HCT116 (cell line): ENCODE data around the gene TIMM44. TPM values are rescaled to one million over a fixed set of nuclear protein-coding genes. Genes with fewer than 3 reads are reported as not detected.

Source experiments
- ATAC-seq: fragments of 200-7000 bp; cut with Tn5 transposase; 2 replicates; pipeline ENCODE4 v1.9.1; 2020; ENCODE audit warnings: mild to moderate bottlenecking, moderate library complexity
- BruUV-seq: library from RNA; stranded (reverse); fragments of 400-500 nt; replicated peaks from 2 replicates; lab custom pipeline; 2021; lab: Mats Ljungman, UMichigan
- CTCF ChIA-PET: fragments of 300-600 bp; sonication (Branson Sonifier 250); formaldehyde crosslinking; loops from one replicate; lab custom pipeline; 2021; ENCODE audit warnings: antibody characterized with exemption; lab: Charles Lee
- POLR2A ChIA-PET: fragments of 300-600, 350-600 bp; sonication (Branson Sonifier 250); formaldehyde crosslinking; loops from one replicate; lab custom pipeline; 2021; ENCODE audit warnings: antibody characterized with exemption; lab: Charles Lee
- RAD21 ChIA-PET, 2 experiments: fragments of 300-600 bp; sonication (Branson Sonifier 250); formaldehyde crosslinking; loops; one replicate each; lab custom pipeline; 2023; ENCODE audit warnings: low total read pairs in 2 of 2; ENCODE audit not compliant: uncharacterized antibody in 2 of 2, unreplicated experiment in 2 of 2, low non-redundant PET in 1 of 2; lab: Charles Lee
- DNase-seq: peaks from one replicate; pipeline ENCODE4 v3.0.0-alpha.2; 2010; ENCODE audit warnings: low read depth, low spot score
- H2AFZ ChIP-seq: fragments of 200-600 bp; shearing (Covaris generic), sonication (generic); 2 replicates; pipeline ENCODE4 v1.6.1; 2017; ENCODE audit warnings: low read depth, mixed run types, mixed read lengths, antibody characterized with exemption, low read length; ENCODE audit not compliant: poor library complexity, severe bottlenecking
- H3K27ac ChIP-seq: 2 replicates; pipeline ENCODE4 v1.5.1; 2012; ENCODE audit warnings: low read depth, low read length
- H3K27me3 ChIP-seq: fragments of 200-600 bp; sonication (generic); 2 replicates; pipeline ENCODE4 v1.6.1; 2016; ENCODE audit warnings: mixed run types, low read length, mixed read lengths; ENCODE audit not compliant: insufficient read depth
- H3K36me3 ChIP-seq, 2 experiments: fragments of 200-500 bp in 1 of 2; fragments of 200-600 bp in 1 of 2; sonication (Bioruptor generic) in 1 of 2; sonication (generic) in 1 of 2; 2 replicates each; pipeline versions ENCODE4 v1.5.1 to v1.6.1; 2014 to 2016; ENCODE audit warnings: low read length in 2 of 2, inconsistent platforms in 1 of 2, mixed read lengths in 1 of 2, mixed run types in 1 of 2; ENCODE audit not compliant: insufficient read depth in 2 of 2, control insufficient read depth in 1 of 2
- H3K4me1 ChIP-seq, 2 experiments: fragments of 200-600 bp in 1 of 2; sonication (generic) in 1 of 2; 2 replicates each; pipeline versions ENCODE4 v1.5.1 to v1.6.1; 2012 to 2017; ENCODE audit warnings: low read length in 2 of 2, inconsistent platforms in 1 of 2, mild to moderate bottlenecking in 1 of 2, mixed read lengths in 1 of 2, mixed run types in 1 of 2, moderate library complexity in 1 of 2; ENCODE audit not compliant: insufficient read depth in 2 of 2, control insufficient read depth in 1 of 2
- H3K4me2 ChIP-seq: fragments of 200-600 bp; sonication (generic); 2 replicates; pipeline ENCODE4 v1.6.1; 2017; ENCODE audit warnings: mixed run types, low read length, mixed read lengths
- H3K4me3 ChIP-seq, 2 experiments: fragments of 200-600 bp in 1 of 2; sonication (generic) in 1 of 2; replicated peaks in 1 of 2; 2 replicates each; pipeline ENCODE4 v1.5.1; 2011 to 2016; ENCODE audit warnings: low read length in 2 of 2, control low read depth in 1 of 2, low read depth in 1 of 2, mild to moderate bottlenecking in 1 of 2, mixed read lengths in 1 of 2, mixed run types in 1 of 2
- H3K79me2 ChIP-seq: fragments of 200-600 bp; sonication (generic); 2 replicates; pipeline ENCODE4 v1.6.1; 2017; ENCODE audit warnings: mild to moderate bottlenecking, mixed run types, low read length, moderate library complexity, mixed read lengths; ENCODE audit not compliant: insufficient read depth
- H3K9ac ChIP-seq: fragments of 200-600 bp; sonication (generic); 2 replicates; pipeline ENCODE4 v1.6.1; 2016; ENCODE audit warnings: low read length, mixed read lengths
- H3K9me2 ChIP-seq: fragments of 200-600 bp; sonication (generic), shearing (Covaris generic); 2 replicates; pipeline ENCODE4 v1.6.1; 2017; ENCODE audit warnings: mixed run types, mild to moderate bottlenecking, moderate library complexity; ENCODE audit not compliant: insufficient read depth
- H3K9me3 ChIP-seq, 2 experiments: fragments of 200-500 bp in 1 of 2; fragments of 200-600 bp in 1 of 2; sonication (Bioruptor generic) in 1 of 2; sonication (generic) in 1 of 2; 2 replicates each; pipeline ENCODE4 v1.6.1; 2014 to 2017; ENCODE audit warnings: low read length in 2 of 2, mixed read lengths in 2 of 2, inconsistent platforms in 1 of 2, low read depth in 1 of 2, mild to moderate bottlenecking in 1 of 2, mixed run types in 1 of 2, moderate library complexity in 1 of 2; ENCODE audit not compliant: control insufficient read depth in 1 of 2, insufficient read depth in 1 of 2
- H4K20me1 ChIP-seq: fragments of 200-600 bp; sonication (generic), shearing (Covaris generic); 2 replicates; pipeline ENCODE4 v1.6.1; 2017; ENCODE audit warnings: mixed run types, mild to moderate bottlenecking, moderate library complexity; ENCODE audit not compliant: insufficient read depth
- EGR1 ChIP-seq: IDR thresholded peaks from 2 replicates; pipeline ENCODE4 v1.6.1; 2012; ENCODE audit warnings: low read depth
- ELF1 ChIP-seq: IDR thresholded peaks from 2 replicates; pipeline ENCODE4 v1.6.1; 2012; ENCODE audit warnings: low read depth, borderline replicate concordance
- EZH2 ChIP-seq: fragments of 200-600 bp; sonication (generic); IDR thresholded peaks from 2 replicates; pipeline ENCODE4 v1.6.1; 2017; ENCODE audit warnings: antibody characterized with exemption, mixed run types
- EZH2phosphoT487 ChIP-seq: fragments of 200-600 bp; IDR thresholded peaks from 2 replicates; pipeline ENCODE4 v1.6.1; 2018; ENCODE audit warnings: antibody characterized with exemption, borderline replicate concordance
- FOSL1 ChIP-seq: IDR thresholded peaks from 2 replicates; pipeline ENCODE4 v1.6.1; 2012; ENCODE audit warnings: low read depth
- JUND ChIP-seq: IDR thresholded peaks from 2 replicates; pipeline ENCODE4 v1.6.1; 2012
- POLR2AphosphoS5 ChIP-seq: IDR thresholded peaks from 2 replicates; pipeline ENCODE4 v1.6.1; 2011; ENCODE audit warnings: mild to moderate bottlenecking, low read depth, low read length, moderate library complexity
- TCF7L2 ChIP-seq: IDR thresholded peaks from 2 replicates; pipeline ENCODE4 v1.7.0; 2011; ENCODE audit warnings: borderline replicate concordance, inconsistent platforms; ENCODE audit not compliant: insufficient read depth, insufficient read length; ENCODE audit errors: extremely low read depth
- ZFX ChIP-seq: fragments of 450-650 bp; IDR thresholded peaks from 2 replicates; pipeline ENCODE4 v1.6.1; 2017
- intact Hi-C: fragments of 100-400 bp; cut with micrococcal nuclease; formaldehyde crosslinking; loops from 2 replicates; pipeline ENCODE4 v1.10.0; 2022
- total RNA-seq: library from RNA; stranded (reverse); gene quantifications from one replicate; pipeline ENCODE4 v1.2.1, GENCODE V29; 2021; ENCODE audit not compliant: unreplicated experiment
- TF ChIP-seq, protein P1 (sequence below), 3 experiments: fragments of 200-600 bp in 1 of 3; sonication (generic) in 1 of 3; IDR thresholded peaks in 2 of 3; conservative IDR thresholded peaks in 1 of 3; 2 replicates each; pipeline ENCODE4 v1.5.1; 2012 to 2017; ENCODE audit warnings: low read depth in 2 of 3, low read length in 2 of 3, antibody characterized with exemption in 1 of 3, borderline replicate concordance in 1 of 3, control low read depth in 1 of 3, mild to moderate bottlenecking in 1 of 3, mixed read lengths in 1 of 3, mixed run types in 1 of 3, moderate library complexity in 1 of 3; ENCODE audit not compliant: insufficient read depth in 1 of 3
- TF ChIP-seq, protein P2 (sequence below): IDR thresholded peaks from 2 replicates; pipeline ENCODE4 v1.6.1; 2012

The TIMM44 gene
- total RNA-seq, 1 experiment from 2014 or later, result 136 TPM

DNA sequence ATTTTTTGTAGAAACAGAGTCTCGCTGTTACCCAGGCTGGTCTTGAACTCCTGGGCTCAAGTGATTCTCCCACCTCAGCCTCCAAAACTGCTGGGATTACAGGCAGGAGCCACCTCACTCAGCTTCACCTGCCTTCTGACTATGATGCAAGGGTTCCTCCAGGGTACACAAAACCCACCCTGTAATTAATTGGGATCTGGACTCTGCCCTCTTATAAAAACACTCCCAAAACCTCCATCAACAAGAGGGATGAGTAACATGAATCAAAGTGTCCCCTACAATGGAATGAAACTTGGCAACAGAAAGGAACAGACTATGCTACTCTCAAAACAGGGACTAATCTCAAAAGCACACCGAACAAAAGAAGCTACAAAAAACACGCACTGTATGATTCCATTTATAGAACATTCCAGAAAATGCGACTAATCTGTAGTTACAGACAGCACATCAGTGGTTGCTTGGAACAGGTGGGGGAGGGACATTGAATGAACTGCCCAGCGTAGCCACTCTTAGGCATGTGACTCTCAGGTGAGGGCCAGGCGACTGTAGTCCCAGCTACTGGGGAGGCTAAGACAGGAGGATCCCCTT is 66.1 kb downstream of the TIMM44 start:
- Histone ChIP-seq H3K4me3 (no peak overlapping the region), H2AFZ (no peak overlapping the region), H3K27ac (no peak overlapping the region), H3K79me2 (no peaks in the 10 kb centered on the region), H3K4me1 (peaks cover 7 to 25% of the 10 kb centered on the region in 2 experiments; a peak in 3 of 4 replicates), H3K27me3 (no peaks in the 10 kb centered on the region), H3K36me3 (no peaks in the 10 kb centered on the region), H3K4me2 (peak overlapping the region; percentile 23; the same call in 1 of the 2 replicates), H3K9ac (no peak overlapping the region), H4K20me1 (no peaks in the 10 kb centered on the region), H3K9me2 (no peaks in the 10 kb centered on the region), H3K9me3 (no peaks in the 10 kb centered on the region)
- ChIA-PET POLR2A (no interaction called here), CTCF (interaction anchor here (1.6 kb wide), 1 partner anchor 8 kb away, joined by 4 read pairs; no protein-coding TSS in a partner anchor), RAD21 (interaction anchor here in 1 of 2 experiments (0.5 kb wide), 1 partner anchor 43 kb away, joined by 3 read pairs; the partner anchor contains the start of gene SNAPC2)
- DNase-seq (no peak), ATAC-seq (no peak)
- no peak for TF ChIP-seq FOSL1
- TF ChIP-seq JUND, result no peak
- no peak for TF ChIP-seq POLR2AphosphoS5
- TF ChIP-seq ELF1, result no peak
- TF ChIP-seq, protein P1, sequence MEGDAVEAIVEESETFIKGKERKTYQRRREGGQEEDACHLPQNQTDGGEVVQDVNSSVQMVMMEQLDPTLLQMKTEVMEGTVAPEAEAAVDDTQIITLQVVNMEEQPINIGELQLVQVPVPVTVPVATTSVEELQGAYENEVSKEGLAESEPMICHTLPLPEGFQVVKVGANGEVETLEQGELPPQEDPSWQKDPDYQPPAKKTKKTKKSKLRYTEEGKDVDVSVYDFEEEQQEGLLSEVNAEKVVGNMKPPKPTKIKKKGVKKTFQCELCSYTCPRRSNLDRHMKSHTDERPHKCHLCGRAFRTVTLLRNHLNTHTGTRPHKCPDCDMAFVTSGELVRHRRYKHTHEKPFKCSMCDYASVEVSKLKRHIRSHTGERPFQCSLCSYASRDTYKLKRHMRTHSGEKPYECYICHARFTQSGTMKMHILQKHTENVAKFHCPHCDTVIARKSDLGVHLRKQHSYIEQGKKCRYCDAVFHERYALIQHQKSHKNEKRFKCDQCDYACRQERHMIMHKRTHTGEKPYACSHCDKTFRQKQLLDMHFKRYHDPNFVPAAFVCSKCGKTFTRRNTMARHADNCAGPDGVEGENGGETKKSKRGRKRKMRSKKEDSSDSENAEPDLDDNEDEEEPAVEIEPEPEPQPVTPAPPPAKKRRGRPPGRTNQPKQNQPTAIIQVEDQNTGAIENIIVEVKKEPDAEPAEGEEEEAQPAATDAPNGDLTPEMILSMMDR (IDR thresholded peaks at IDR 0.05 in 2 of 3, conservative IDR thresholded peaks at IDR 0.05 in 1 of 3; ENCODE audit: borderline replicate concordance in 1 of 3, insufficient read depth in 1 of 3, low read depth in 2 of 3, low read length in 2 of 3), result no peak
- no peak for TF ChIP-seq EZH2
- TF ChIP-seq EZH2phosphoT487, result no peak
- no peak for TF ChIP-seq TCF7L2
- no peak for TF ChIP-seq ZFX
- no peak for TF ChIP-seq EGR1
- TF ChIP-seq, protein P2, sequence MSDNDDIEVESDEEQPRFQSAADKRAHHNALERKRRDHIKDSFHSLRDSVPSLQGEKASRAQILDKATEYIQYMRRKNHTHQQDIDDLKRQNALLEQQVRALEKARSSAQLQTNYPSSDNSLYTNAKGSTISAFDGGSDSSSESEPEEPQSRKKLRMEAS, result no peak
- no TSS peak for BruUV-seq
- intact Hi-C loops, result no loop called here

Other genes starting within 250 kb of the TIMM44 start
- gene FCER2, start 241.5 kb downstream of the TIMM44 start, total RNA-seq, result 0.20 TPM
- not detected for gene CLEC4G, start 211.6 kb downstream of the TIMM44 start, total RNA-seq
- not detected for gene CD209, start 196.1 kb downstream of the TIMM44 start, total RNA-seq
- gene CLEC4M, start 180.4 kb downstream of the TIMM44 start, total RNA-seq, result not detected
- gene EVI5L, start 113.4 kb downstream of the TIMM44 start, total RNA-seq, result 15.0 TPM
- 7.5 TPM for gene PRR36, start 69.3 kb downstream of the TIMM44 start, total RNA-seq
- gene LRRC8E, start 55.2 kb downstream of the TIMM44 start, total RNA-seq, result 18.1 TPM
- 59.1 TPM for gene MAP2K7, start 39.8 kb downstream of the TIMM44 start, total RNA-seq
- 30.9 TPM for gene TGFBR3L, start 28.8 kb downstream of the TIMM44 start, total RNA-seq
- gene SNAPC2, start 23.3 kb downstream of the TIMM44 start, total RNA-seq, result 42.9 TPM
- 56.0 TPM for gene CTXN1, start 17.5 kb downstream of the TIMM44 start, total RNA-seq
- gene ELAVL1, start 62.0 kb upstream of the TIMM44 start, total RNA-seq, result 134 TPM
- not detected for gene CCL25, start 109.1 kb upstream of the TIMM44 start, total RNA-seq
- gene FBN3, start 205.9 kb upstream of the TIMM44 start, total RNA-seq, result 6.6 TPM